GM12892 (cell line): Measurements from ENCODE around the gene DIRAS1.

Experiments
- DNase-seq: peaks from one replicate; pipeline ENCODE4 v3.0.0; 2011; ENCODE audit not compliant: insufficient read length
- FAIRE-seq: peaks from 2 replicates; lab custom pipeline; 2011; peaks lifted over from hg19 to GRCh38; lab: Jason Lieb, UNC
- POLR2A ChIP-seq: IDR thresholded peaks from 2 replicates; pipeline ENCODE4 v1.6.1; 2011; ENCODE audit warnings: low read depth, low read length, control low read depth
- POLR2AphosphoS5 ChIP-seq: IDR thresholded peaks from 2 replicates; pipeline ENCODE4 v1.6.1; 2011; ENCODE audit warnings: low read depth, low read length, control low read depth
- TAF1 ChIP-seq: IDR thresholded peaks from 2 replicates; pipeline ENCODE4 v1.6.1; 2011; ENCODE audit warnings: low read depth, mild to moderate bottlenecking, control low read depth, low read length, borderline replicate concordance

The DIRAS1 gene

DNA sequence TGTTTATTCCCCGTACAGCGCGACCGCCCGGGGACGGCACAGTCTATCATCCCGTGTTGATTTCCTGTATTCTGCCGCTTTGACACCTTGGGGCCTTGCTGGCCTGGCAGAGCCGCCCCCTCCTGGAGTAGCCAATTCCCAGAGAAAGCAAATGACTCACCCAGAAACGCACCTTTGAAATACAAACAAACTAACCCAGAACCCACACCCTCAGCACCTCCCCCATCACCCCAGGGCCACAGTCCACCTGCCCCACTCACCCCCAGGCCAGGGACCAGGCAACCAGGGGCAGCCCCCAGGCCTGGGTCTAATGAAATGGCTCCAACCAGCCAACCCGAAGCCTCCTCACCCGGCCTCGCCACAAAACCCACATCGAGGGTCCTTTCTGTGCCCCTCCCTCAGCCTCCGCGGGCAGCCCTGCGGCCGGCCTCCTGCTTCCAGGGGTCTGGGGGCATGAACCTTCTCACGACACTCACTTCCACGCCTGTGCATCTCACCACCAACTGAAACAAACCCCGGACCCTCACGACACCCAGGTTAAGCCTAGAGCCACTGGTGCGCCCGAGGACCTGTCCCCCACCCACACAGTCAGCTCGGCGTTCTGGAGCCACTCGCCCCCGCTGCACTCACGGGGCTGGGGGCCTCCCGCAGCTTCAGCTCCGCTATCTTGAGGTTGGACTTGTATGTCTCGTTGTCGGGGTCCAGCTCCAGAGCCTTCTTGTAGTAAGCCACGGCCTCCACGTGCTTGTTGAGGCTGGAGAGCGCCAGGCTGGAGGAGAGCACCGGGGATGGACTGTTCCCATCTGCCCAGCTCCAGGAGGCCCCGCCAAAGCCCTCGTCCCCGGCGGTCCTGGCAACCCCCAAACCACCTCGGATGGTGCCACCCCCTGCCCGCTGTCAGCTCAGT is 41.0 kb upstream of the DIRAS1 start:
- FAIRE-seq (no peak), DNase-seq (no peak)
- TF ChIP-seq POLR2A, result no peak
- no peak for TF ChIP-seq TAF1
- TF ChIP-seq POLR2AphosphoS5, result no peak

DNA sequence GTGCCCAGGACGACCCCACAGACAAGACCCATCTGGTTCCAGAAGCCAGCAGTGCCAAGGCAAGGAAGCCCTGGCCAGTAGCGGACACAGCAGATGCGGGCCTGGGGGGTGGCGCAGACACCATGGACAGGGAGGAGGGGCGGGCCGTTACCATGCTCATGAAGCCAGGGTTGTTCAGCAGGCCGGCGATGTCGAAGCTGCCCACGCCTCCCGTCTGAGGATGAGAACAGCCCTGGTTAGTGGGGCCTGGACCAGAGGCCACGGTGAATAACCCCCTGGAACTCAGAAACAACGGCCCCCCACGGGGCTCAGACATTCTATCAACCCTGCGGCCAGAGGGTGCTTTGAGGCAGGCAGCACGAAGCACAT is 40.1 kb upstream of the DIRAS1 start:
- DNase-seq (no peak), FAIRE-seq (no peak)
- TF ChIP-seq POLR2A, result no peak
- TF ChIP-seq TAF1, result no peak
- TF ChIP-seq POLR2AphosphoS5, result no peak

DNA sequence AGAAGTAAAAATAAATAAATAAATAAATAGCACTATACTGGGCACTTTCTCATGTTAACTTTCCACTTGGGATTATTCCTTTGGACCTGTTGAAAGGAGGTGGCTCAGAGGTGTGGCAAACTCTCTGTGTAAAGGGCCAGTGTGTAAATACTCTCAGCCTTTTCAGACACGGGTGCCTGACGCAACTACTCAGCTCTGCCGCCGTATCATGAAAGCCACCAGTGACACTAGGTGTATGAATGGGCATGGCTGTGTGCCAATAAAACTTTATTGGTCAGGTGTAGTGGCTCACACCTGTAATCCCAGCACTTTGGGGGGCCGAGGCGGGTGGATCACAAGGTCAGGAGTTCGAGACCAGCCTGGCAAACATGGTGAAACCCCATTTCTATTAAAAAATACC is 38.8 kb upstream of the DIRAS1 start:
- no peak for DNase-seq
- no peak for FAIRE-seq
- TF ChIP-seq TAF1 (no peak), POLR2A (no peak), POLR2AphosphoS5 (no peak)

DNA sequence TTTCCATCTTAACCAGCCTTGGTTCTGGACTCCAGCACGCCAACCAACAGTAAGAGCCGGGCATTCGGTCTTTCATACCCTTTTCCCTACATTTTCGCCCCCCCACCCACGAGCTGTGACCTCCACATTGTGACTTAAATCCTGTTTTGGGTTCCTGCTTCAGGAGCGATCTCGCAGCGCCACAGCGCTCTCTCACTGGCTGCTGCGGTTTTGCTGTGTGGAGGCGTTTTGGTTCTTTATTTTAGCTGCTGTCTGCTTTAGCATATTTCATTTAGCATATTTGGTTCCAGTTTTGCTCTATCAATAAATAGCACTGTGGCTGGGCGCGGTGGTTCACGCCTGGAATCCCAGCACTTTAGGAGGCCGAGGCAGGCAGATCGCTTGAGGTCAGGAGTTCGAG is 38.2 kb upstream of the DIRAS1 start:
- FAIRE-seq (no peak), DNase-seq (no peak)
- TF ChIP-seq POLR2AphosphoS5, result no peak

DNA sequence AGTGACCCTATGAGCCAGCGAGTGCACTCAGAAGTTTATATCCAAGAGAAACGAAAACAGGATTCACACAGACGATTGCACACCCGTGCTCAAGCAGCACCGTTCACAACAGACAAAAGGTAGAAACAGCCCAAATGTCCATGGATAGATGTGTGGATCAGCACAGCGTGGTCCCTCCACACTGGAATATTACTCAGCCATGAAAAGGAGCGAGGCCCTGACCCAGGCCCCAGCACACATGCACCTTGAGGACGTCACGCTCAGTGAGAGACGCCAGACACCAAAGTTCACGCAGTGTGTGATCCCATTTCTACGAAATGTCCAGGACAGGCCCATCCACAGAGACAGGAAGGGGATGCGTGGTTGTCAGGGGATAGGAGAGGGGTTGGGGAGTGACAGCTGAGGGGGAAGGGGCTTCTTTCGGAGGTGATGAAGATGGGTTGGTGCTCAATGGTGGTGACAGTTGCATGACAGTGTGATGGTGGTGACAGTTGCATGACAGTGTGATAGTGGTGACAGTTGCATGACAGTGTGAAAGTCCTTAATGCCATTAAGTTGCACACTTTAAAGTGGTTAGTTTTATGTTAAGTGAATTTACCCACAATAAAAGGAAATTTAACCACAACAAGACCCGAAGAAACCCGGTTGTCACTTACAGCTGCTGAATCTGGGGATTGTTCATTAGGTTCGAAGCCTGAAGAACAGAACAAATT is 37.6 kb upstream of the DIRAS1 start:
- TF ChIP-seq POLR2A (no peak), TAF1 (no peak), POLR2AphosphoS5 (no peak)
- FAIRE-seq, result no peak
- no peak for DNase-seq

DNA sequence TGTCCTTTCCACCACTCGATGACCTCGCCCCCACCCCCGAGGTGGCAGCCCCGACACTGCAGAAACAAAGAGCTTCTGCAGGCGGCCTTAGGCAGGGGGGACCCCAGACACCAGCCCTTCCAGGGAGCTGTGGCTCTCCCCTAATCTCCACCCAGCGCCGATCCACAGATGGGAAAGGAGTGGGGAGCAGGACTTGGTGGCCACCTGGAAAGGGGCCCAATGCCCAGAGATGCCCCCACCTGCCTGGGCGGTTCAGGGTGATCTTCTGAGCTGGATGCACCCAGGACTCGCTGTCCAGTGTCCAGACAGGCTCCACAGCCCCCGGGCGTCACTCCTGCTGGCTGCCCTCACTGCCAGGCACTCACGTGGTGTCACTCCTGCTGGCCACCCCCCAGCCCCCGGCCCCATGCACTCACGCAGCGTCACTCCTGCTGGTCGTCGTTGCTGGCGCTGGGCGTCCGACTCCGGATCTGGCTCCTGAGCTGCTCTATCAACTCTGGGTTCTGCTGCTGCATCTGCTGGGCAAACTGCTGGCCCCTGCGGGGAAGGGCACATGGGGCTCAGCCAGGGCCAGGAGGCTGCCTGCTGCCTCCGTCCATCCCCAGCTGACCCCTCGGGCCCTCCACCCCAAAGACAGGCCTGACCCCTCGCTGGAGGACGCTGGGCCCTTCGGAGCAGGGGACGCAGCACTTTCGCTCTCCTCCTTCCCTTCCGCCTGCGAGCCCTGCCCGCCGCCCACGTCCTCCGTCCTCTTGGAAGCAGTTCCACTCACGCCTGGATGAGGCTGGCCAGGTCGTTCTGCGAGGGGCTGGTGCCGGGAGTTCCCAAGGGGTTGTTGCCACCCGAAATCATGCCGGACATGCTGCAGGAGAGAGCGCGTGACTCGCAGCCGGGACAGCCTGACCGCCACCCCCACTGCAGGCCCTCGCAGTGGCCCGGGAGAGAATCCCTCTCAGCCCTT is 36.0 kb upstream of the DIRAS1 start:
- FAIRE-seq (no peak), DNase-seq (no peak)
- TF ChIP-seq TAF1, result no peak
- TF ChIP-seq POLR2A, result no peak
- no peak for TF ChIP-seq POLR2AphosphoS5

DNA sequence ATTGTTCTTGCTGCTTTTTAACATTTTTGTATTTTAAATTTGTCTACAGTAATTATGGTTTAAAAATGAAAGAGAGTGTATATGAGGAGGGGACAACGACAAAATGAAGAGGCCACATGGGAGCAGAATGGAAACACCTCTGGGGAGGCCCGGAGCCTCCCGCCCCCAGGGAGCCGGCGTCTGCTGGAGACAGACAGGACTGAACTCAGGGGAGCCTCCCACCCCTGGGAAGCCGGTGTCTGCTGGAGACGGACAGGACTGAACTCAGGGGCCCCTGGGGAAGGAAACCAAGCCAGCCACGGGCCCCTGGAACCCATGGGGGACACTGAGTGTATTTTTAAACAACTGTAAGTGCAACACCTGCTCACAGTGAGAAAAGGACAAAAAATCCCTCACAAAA is 35.3 kb upstream of the DIRAS1 start:
- FAIRE-seq, result no peak

DNA sequence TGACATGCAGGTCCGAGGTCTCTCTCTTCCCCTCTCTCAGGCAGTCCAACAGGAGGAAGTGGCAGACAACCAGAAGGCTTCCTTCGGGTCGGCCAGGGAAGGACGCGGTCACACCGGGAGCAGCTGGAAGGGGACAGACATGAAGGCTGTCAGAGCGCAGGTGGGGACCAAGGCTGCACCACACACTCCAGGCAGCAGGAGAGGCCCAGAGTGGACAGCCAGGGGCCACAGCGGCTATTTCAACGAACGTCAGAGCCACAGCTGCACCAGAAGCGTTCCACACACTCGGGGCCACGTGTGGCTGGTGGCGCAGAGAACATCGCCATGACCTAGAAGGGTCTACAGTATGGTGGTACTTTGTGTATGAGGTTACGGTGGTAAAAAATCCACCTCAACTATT is 34.6 kb upstream of the DIRAS1 start:
- FAIRE-seq (no peak), DNase-seq (no peak)
- TF ChIP-seq TAF1 (no peak), POLR2A (no peak), POLR2AphosphoS5 (no peak)

More for the DNA sequence above, 35.3 kb upstream of the DIRAS1 start:
- TF ChIP-seq POLR2AphosphoS5 (no peak), POLR2A (no peak), TAF1 (no peak)
- no peak for DNase-seq

DNA sequence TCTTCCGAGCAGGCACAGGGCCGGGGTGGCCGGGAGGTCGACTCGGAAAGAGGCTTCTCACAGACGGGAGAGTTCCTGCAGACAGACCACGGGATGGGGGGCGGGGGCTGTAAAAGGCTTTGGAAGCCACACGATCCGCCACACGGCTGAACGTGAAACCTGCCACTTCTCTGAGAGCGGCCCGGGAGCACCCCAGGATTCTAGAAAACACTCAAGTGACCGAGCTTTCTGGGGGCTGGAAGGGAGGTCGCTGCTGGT is 34.2 kb upstream of the DIRAS1 start:
- DNase-seq, result no peak
- no peak for TF ChIP-seq POLR2A
- no peak for TF ChIP-seq TAF1
- TF ChIP-seq POLR2AphosphoS5, result no peak
- no peak for FAIRE-seq

DNA sequence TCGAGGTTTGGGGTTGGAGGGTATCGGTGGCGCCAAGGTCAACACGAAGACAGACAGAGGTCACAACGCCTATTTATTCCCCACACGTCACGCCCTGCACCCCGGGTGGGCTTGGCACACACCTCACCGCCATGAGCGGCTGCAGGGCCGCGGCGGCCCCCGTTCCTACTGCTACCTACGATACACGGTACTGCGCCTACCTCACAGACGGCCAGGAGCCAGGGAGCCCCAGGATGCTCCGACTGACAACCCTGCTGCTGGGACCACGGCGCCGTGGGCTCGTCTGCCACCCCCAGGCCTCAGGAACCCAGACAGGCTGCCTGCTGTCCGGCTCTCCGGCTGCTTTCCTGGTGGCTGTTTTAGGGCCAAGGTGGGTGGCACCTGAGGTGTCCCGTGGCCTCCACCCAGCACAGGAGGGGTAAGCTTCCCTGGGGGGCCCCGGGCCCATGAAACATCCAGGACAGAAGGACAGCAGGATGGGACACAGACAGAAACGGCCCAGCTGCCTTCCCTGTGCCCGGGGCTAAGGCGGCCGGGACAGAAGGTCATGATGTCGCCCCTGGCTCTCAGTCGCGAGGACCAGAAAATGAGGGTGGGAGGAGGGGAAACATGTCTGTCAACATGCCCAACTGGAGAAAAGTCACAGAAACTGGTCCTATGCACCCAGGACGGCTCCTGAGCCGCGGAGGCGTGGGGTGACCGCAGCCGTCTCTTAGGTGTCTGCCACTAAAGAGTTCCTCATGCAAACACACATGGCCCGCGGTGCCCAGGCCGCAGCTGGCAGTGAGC is 33.7 kb upstream of the DIRAS1 start:
- DNase-seq (no peak), FAIRE-seq (no peak)
- no peak for TF ChIP-seq TAF1
- no peak for TF ChIP-seq POLR2A
- TF ChIP-seq POLR2AphosphoS5, result no peak
